Neural progenitor cell (in vitro differentiated cells): ENCODE results near the gene GPR39. TPM values are rescaled to one million over a fixed set of nuclear protein-coding genes. Genes with fewer than 3 reads are reported as not detected.

Source experiments
- DNase-seq: peaks from one replicate; pipeline ENCODE4 v3.0.0-alpha.2; 2016; ENCODE audit warnings: low spot score
- H2AFZ ChIP-seq: fragments of 200-600 bp; sonication (generic); replicated peaks from 2 replicates; pipeline ENCODE4 v1.6.1; 2016; ENCODE audit warnings: antibody characterized with exemption
- H3F3A ChIP-seq: fragments of 200-600 bp; sonication (generic); 2 replicates; pipeline ENCODE4 v1.6.1; 2016; ENCODE audit warnings: antibody characterized with exemption, low read depth
- H3K27ac ChIP-seq: fragments of 200-600 bp; sonication (generic); 2 replicates; pipeline ENCODE4 v1.5.1; 2016; ENCODE audit warnings: mild to moderate bottlenecking
- H3K27me3 ChIP-seq: fragments of 200-600 bp; sonication (generic); 2 replicates; pipeline ENCODE4 v1.6.1; 2016; ENCODE audit warnings: mild to moderate bottlenecking, moderate library complexity
- H3K36me3 ChIP-seq: fragments of 200-600 bp; sonication (generic); 2 replicates; pipeline ENCODE4 v1.5.1; 2016
- H3K4me1 ChIP-seq: fragments of 200-600 bp; sonication (generic); 2 replicates; pipeline ENCODE4 v1.6.1; 2016; ENCODE audit warnings: mixed run types
- H3K4me2 ChIP-seq: fragments of 200-600 bp; sonication (generic); 2 replicates; pipeline ENCODE4 v1.6.1; 2016
- H3K4me3 ChIP-seq: fragments of 200-600 bp; sonication (generic); 2 replicates; pipeline ENCODE4 v1.5.1; 2016
- H3K79me2 ChIP-seq: fragments of 200-600 bp; sonication (generic); 2 replicates; pipeline ENCODE4 v1.6.1; 2016; ENCODE audit warnings: low read depth
- H3K9ac ChIP-seq: fragments of 200-600 bp; sonication (generic); 2 replicates; pipeline ENCODE4 v1.6.1; 2016
- H3K9me3 ChIP-seq: fragments of 200-600 bp; sonication (generic); 2 replicates; pipeline ENCODE4 v1.5.1; 2016; ENCODE audit warnings: low read depth
- H4K20me1 ChIP-seq: fragments of 200-600 bp; sonication (generic); 2 replicates; pipeline ENCODE4 v1.6.1; 2016; ENCODE audit warnings: low read depth
- H3K27ac Mint-ChIP-seq: 3 replicates; pipeline ENCODE4 v1.8.0; 2021; ENCODE audit warnings: mixed read lengths
- H3K27me3 Mint-ChIP-seq: 2 replicates; pipeline ENCODE4 v1.8.0; 2022; ENCODE audit warnings: low read depth, mild to moderate bottlenecking, inconsistent platforms, moderate library complexity, mixed read lengths; ENCODE audit not compliant: insufficient read depth
- H3K36me3 Mint-ChIP-seq: 3 replicates; pipeline ENCODE4 v1.8.0; 2021; ENCODE audit warnings: mixed read lengths
- H3K4me1 Mint-ChIP-seq: 3 replicates; pipeline ENCODE4 v1.8.0; 2021; ENCODE audit warnings: mixed read lengths
- H3K4me3 Mint-ChIP-seq: 3 replicates; pipeline ENCODE4 v1.8.0; 2021; ENCODE audit warnings: mild to moderate bottlenecking, moderate library complexity, mixed read lengths
- H3K9me3 Mint-ChIP-seq: 3 replicates; pipeline ENCODE4 v1.8.0; 2020; ENCODE audit warnings: mixed read lengths
- CTCF ChIP-seq: fragments of 200-600 bp; sonication (generic); IDR thresholded peaks from 2 replicates; pipeline ENCODE4 v1.5.1; 2017; ENCODE audit warnings: antibody characterized with exemption, mild to moderate bottlenecking
- EZH2 ChIP-seq: fragments of 200-600 bp; sonication (generic); IDR thresholded peaks from 2 replicates; pipeline ENCODE4 v1.6.1; 2017; ENCODE audit warnings: antibody characterized with exemption, mild to moderate bottlenecking, moderate library complexity
- EZH2phosphoT487 ChIP-seq: fragments of 200-600 bp; sonication (generic); IDR thresholded peaks from 2 replicates; pipeline ENCODE4 v1.6.1; 2017; ENCODE audit warnings: antibody characterized with exemption
- total RNA-seq: library from RNA; depleted of rRNA; stranded (reverse); fragments of >200 nt; gene quantifications from 2 replicates; pipeline ENCODE4 v1.2.3, GENCODE V29; 2015; ENCODE audit warnings: low replicate concordance

The GPR39 gene
- total RNA-seq, 1 donor from 2014 or later: 0.28 TPM

GRCh38 chr2:132415915-132416722 lies 486 bp upstream of the GPR39 start:
- Mint-ChIP-seq H3K4me3 (peak overlapping the region; percentile 86), H3K9me3 (no peaks in the 10 kb centered on the region), H3K27ac (no peak overlapping the region), H3K4me1 (peaks cover 17% of the 10 kb centered on the region), H3K36me3 (no peaks in the 10 kb centered on the region), H3K27me3 (peaks cover 13% of the 10 kb centered on the region)
- H3K9me3 ChIP-seq: no peaks in the 10 kb centered on the region
- no peaks in the 10 kb centered on the region for H3K79me2 ChIP-seq
- H3K4me3 ChIP-seq: peak overlapping the region; percentile 49
- H3K4me2 ChIP-seq: peak overlapping the region; percentile 77
- no peaks in the 10 kb centered on the region for H3K4me1 ChIP-seq
- H3K9ac ChIP-seq: no peak overlapping the region
- H3K27ac ChIP-seq: no peak overlapping the region
- no peaks in the 10 kb centered on the region for H3K36me3 ChIP-seq
- peak overlapping the region; percentile 89 for H2AFZ ChIP-seq
- no peaks in the 10 kb centered on the region for H3F3A ChIP-seq
- H4K20me1 ChIP-seq: no peaks in the 10 kb centered on the region
- TF ChIP-seq EZH2phosphoT487 (no peak), EZH2 (peak; percentile 54)
- DNase-seq: peak; percentile 76
- H3K27me3 ChIP-seq: peaks cover 41% of the 10 kb centered on the region

GRCh38 chr2:132417430-132418035 lies 928 bp downstream of the GPR39 start:
- no peaks in the 10 kb centered on the region for H4K20me1 ChIP-seq
- Mint-ChIP-seq H3K27ac (no peak overlapping the region), H3K4me1 (peaks cover 20% of the 10 kb centered on the region), H3K27me3 (peaks cover 13% of the 10 kb centered on the region), H3K36me3 (no peaks in the 10 kb centered on the region), H3K4me3 (peak overlapping the region; percentile 86), H3K9me3 (no peaks in the 10 kb centered on the region)
- H2AFZ ChIP-seq: no peak overlapping the region
- no peak overlapping the region for H3K4me3 ChIP-seq
- no peak overlapping the region for H3K9ac ChIP-seq
- no peak for TF ChIP-seq CTCF
- no peak for TF ChIP-seq EZH2
- TF ChIP-seq EZH2phosphoT487: no peak
- no peaks in the 10 kb centered on the region for H3K9me3 ChIP-seq
- no peak for DNase-seq
- no peak overlapping the region for H3K27ac ChIP-seq
- H3K79me2 ChIP-seq: no peaks in the 10 kb centered on the region
- no peak overlapping the region for H3K4me2 ChIP-seq
- H3K27me3 ChIP-seq: peaks cover 41% of the 10 kb centered on the region
- no peaks in the 10 kb centered on the region for H3K4me1 ChIP-seq
- no peaks in the 10 kb centered on the region for H3F3A ChIP-seq
- H3K36me3 ChIP-seq: no peaks in the 10 kb centered on the region

- no peak overlapping the region for H3K4me3 ChIP-seq
These were observed 2.6 kb downstream of the GPR39 start for GRCh38 chr2:132419235-132419634.

More at GRCh38 chr2:132419235-132419634, 2.6 kb downstream of the GPR39 start:
- no peak overlapping the region for H3K9ac ChIP-seq
- peaks cover 22% of the 10 kb centered on the region for H3K4me1 Mint-ChIP-seq
- DNase-seq: no peak
- H3K27ac ChIP-seq: no peak overlapping the region
- H2AFZ ChIP-seq: no peak overlapping the region
- no peak overlapping the region for H3K4me3 Mint-ChIP-seq
- H3K4me1 ChIP-seq: no peaks in the 10 kb centered on the region
- peaks cover 40% of the 10 kb centered on the region for H3K27me3 ChIP-seq
- H3F3A ChIP-seq: no peaks in the 10 kb centered on the region
- no peaks in the 10 kb centered on the region for H3K9me3 Mint-ChIP-seq
- no peak overlapping the region for H3K27ac Mint-ChIP-seq
- H4K20me1 ChIP-seq: no peaks in the 10 kb centered on the region
- H3K36me3 Mint-ChIP-seq: no peaks in the 10 kb centered on the region
- no peaks in the 10 kb centered on the region for H3K9me3 ChIP-seq
- H3K27me3 Mint-ChIP-seq: peaks cover 13% of the 10 kb centered on the region
- no peak overlapping the region for H3K4me2 ChIP-seq
- TF ChIP-seq EZH2 (no peak), CTCF (no peak), EZH2phosphoT487 (no peak)
- H3K79me2 ChIP-seq: no peaks in the 10 kb centered on the region
- H3K36me3 ChIP-seq: no peaks in the 10 kb centered on the region
